Measurements from ENCODE around the gene LRIG3.

The LRIG3 gene

GRCh38 chr12:58833853-58834252 is 86.5 kb downstream of the LRIG3 start:
- Histone ChIP-seq H3K27ac (ENCODE audit: insufficient read depth, low read depth, low read length, poor library complexity, severe bottlenecking) (no peak overlapping the region), H3K27me3 (ENCODE audit: control insufficient read depth, insufficient read depth, low read length, poor library complexity, severe bottlenecking) (no peaks in the 10 kb centered on the region), H3K36me3 (ENCODE audit: control insufficient read depth, insufficient read depth, low read length) (no peaks in the 10 kb centered on the region), H3K4me1 (ENCODE audit: control insufficient read depth, insufficient read depth, low read length) (no peaks in the 10 kb centered on the region), H3K9me3 (ENCODE audit: control insufficient read depth, low read length) (no peaks in the 10 kb centered on the region), H3K4me3 (ENCODE audit: insufficient read depth, low read depth, low read length) (no peak overlapping the region)
- WGBS, 2 experiments = 98 to 100% methylated on average over 3 of the region's 3 CpGs

GRCh38 chr12:58832920-58833319 is 87.4 kb downstream of the LRIG3 start:
- H3K36me3 ChIP-seq (ENCODE audit: control insufficient read depth, insufficient read depth, low read length) = no peaks in the 10 kb centered on the region
- WGBS, 2 experiments = 87 to 92% methylated on average over 1 of the region's 1 CpG
- H3K27me3 ChIP-seq (ENCODE audit: control insufficient read depth, insufficient read depth, low read length, poor library complexity, severe bottlenecking) = no peaks in the 10 kb centered on the region

More at GRCh38 chr12:58832920-58833319, 87.4 kb downstream of the LRIG3 start:
- Histone ChIP-seq H3K4me1 (ENCODE audit: control insufficient read depth, insufficient read depth, low read length) (no peaks in the 10 kb centered on the region), H3K9me3 (ENCODE audit: control insufficient read depth, low read length) (no peaks in the 10 kb centered on the region), H3K4me3 (ENCODE audit: insufficient read depth, low read depth, low read length) (no peak overlapping the region), H3K27ac (ENCODE audit: insufficient read depth, low read depth, low read length, poor library complexity, severe bottlenecking) (no peak overlapping the region)
